Esophagus squamous epithelium (tissue), 5 donors: ENCODE results near the gene SRGAP3. TPM values are rescaled to one million over a fixed set of nuclear protein-coding genes. Genes with fewer than 3 reads are reported as not detected.

ENCODE experiments used
- DNase-seq: peaks from one replicate; lab custom pipeline; 2025; lab: John Stamatoyannopoulos, UW
- H3K27ac ChIP-seq, 4 donors: fragments of 200-600 bp; sonication (generic); one replicate each; pipeline ENCODE4 v1.5.1; 2016 to 2019; ENCODE audit warnings: mild to moderate bottlenecking in 1 of 4
- H3K27me3 ChIP-seq, 4 donors: fragments of 200-600 bp; sonication (generic); 1 replicate in 3 of 4; 2 replicates in 1 of 4; pipeline versions ENCODE4 v1.5.1 to v1.6.0; 2017 to 2021; ENCODE audit warnings: antibody characterized with exemption in 1 of 4
- H3K36me3 ChIP-seq, 3 donors: fragments of 200-600 bp; sonication (generic); one replicate each; pipeline ENCODE4 v1.5.1; 2016 to 2019
- H3K4me1 ChIP-seq, 3 donors: fragments of 200-600 bp; sonication (generic); one replicate each; pipeline ENCODE4 v1.5.1; 2017 to 2019
- H3K4me3 ChIP-seq, 4 donors: fragments of 200-600 bp; sonication (generic); 1 replicate in 3 of 4; 2 replicates in 1 of 4; pipeline ENCODE4 v1.5.1; 2016 to 2019; ENCODE audit warnings: mild to moderate bottlenecking in 2 of 4, moderate library complexity in 1 of 4
- H3K9me3 ChIP-seq, 3 donors: fragments of 200-600 bp; sonication (generic); one replicate each; pipeline ENCODE4 v1.5.1; 2016 to 2019
- POLR2A ChIP-seq, 4 donors: fragments of 450-650 bp; IDR thresholded peaks; one replicate each; pipeline ENCODE4 v1.6.1; 2017; ENCODE audit warnings: antibody characterized with exemption in 4 of 4, mild to moderate bottlenecking in 4 of 4, moderate library complexity in 3 of 4
- WGBS, 2 donors: methylation state at CpG; one replicate each; pipeline ENCODE4 v1.1.5; 2018; 5-methylcytosine and 5-hydroxymethylcytosine counted together
- intact Hi-C: fragments of 100-400 bp; cut with DNase I; formaldehyde crosslinking; loops from one replicate; pipeline ENCODE4 v1.15.0; 2022
- total RNA-seq, 4 donors: library from RNA; depleted of rRNA; stranded (reverse); fragments of >200 nt; gene quantifications; one replicate each; pipeline ENCODE4 v1.1.0, GENCODE V29; 2016
- TF ChIP-seq, protein P1 (sequence below), 6 experiments: fragments of 450-650 bp in 4 of 6; fragments of 200-600 bp in 2 of 6; sonication (generic) in 2 of 6; IDR thresholded peaks; one replicate each; pipeline ENCODE4 v1.5.1; 2016 to 2019; ENCODE audit warnings: antibody characterized with exemption in 6 of 6, mild to moderate bottlenecking in 4 of 6, moderate library complexity in 4 of 6
- donor health status: DM: yes; HTN: yes; CAD: no.

The SRGAP3 gene
- total RNA-seq, 4 donors from 2014 or later: 4.0 to 15.8 (median 6.6) TPM

DNA sequence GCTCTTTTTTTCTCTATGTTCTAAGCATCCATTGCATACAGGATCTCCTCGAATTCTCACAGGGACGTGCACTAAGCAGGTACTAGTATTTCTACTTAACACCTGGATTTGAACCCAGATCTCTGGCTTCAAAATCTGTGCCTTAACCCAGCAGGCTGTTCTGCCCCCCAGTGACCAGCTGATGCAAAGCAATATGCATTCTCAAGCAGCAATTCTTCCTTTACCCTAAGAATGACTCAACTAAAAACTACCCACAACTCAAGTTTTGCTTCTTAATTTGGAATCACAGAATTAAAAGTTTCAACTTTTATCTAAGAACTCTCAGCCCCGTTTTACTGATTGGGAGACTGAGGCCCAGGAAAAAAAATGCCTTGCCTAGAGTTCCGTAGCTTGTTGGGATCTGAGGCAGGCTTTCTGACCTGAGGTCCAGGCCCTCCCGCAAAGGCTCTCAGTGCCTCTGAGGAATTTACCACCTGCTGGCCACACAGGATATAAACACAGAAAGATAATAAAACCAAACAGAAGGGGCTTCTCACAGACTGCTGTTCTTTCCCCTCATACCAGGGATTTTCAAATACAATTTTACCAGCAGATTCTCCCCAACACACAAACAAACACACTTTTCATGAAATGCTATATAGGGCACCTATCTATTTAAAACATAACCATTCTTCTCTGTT is 170.7 kb downstream of the SRGAP3 start:
- no peak for DNase-seq
- Histone ChIP-seq H3K4me3 (no peak overlapping the region), H3K4me1 (no peaks in the 10 kb centered on the region), H3K27me3 (no peaks in the 10 kb centered on the region), H3K36me3 (peaks cover 0 to 9% (median 0%) of the 10 kb centered on the region in 3 donors), H3K27ac (no peak overlapping the region), H3K9me3 (no peaks in the 10 kb centered on the region)
- intact Hi-C loops: no loop called here
- TF ChIP-seq POLR2A (IDR thresholded peaks at IDR 0.05): no peak
- TF ChIP-seq, protein P1, sequence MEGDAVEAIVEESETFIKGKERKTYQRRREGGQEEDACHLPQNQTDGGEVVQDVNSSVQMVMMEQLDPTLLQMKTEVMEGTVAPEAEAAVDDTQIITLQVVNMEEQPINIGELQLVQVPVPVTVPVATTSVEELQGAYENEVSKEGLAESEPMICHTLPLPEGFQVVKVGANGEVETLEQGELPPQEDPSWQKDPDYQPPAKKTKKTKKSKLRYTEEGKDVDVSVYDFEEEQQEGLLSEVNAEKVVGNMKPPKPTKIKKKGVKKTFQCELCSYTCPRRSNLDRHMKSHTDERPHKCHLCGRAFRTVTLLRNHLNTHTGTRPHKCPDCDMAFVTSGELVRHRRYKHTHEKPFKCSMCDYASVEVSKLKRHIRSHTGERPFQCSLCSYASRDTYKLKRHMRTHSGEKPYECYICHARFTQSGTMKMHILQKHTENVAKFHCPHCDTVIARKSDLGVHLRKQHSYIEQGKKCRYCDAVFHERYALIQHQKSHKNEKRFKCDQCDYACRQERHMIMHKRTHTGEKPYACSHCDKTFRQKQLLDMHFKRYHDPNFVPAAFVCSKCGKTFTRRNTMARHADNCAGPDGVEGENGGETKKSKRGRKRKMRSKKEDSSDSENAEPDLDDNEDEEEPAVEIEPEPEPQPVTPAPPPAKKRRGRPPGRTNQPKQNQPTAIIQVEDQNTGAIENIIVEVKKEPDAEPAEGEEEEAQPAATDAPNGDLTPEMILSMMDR (IDR thresholded peaks at IDR 0.05): no peak
- 73 to 85% methylated on average over 5 of the region's 5 CpGs for WGBS, 2 donors

DNA sequence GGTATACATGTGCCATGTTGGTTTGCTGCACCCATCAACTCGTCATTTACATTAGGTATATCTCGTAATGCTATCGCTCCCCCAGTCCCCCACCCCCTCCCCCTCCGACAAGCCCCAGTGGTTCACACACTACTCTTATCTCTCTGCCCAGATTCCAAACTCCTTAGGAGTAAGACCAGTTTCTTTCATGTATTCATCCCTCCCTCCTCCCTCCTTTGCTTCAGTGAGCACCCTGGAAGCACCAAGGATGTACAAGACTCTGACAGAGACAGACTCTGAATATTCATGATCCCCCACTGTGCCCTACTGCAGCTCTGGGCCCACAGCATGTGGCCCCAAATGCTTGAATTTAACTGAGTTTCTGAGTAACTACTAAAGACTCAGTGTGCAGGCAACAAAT is 172.4 kb downstream of the SRGAP3 start:
- intact Hi-C loops: no loop called here
- H3K4me3 ChIP-seq: no peak overlapping the region
- DNase-seq: no peak
- H3K27ac ChIP-seq: no peak overlapping the region
- no peaks in the 10 kb centered on the region for H3K27me3 ChIP-seq
- H3K4me1 ChIP-seq: no peaks in the 10 kb centered on the region
- peaks cover 0 to 9% (median 0%) of the 10 kb centered on the region in 3 donors for H3K36me3 ChIP-seq
- TF ChIP-seq, protein P1 (IDR thresholded peaks at IDR 0.05): no peak
- no peak for TF ChIP-seq POLR2A (IDR thresholded peaks at IDR 0.05)
- 72 to 85% methylated on average over 4 of the region's 4 CpGs for WGBS, 2 donors
- H3K9me3 ChIP-seq: no peaks in the 10 kb centered on the region

DNA sequence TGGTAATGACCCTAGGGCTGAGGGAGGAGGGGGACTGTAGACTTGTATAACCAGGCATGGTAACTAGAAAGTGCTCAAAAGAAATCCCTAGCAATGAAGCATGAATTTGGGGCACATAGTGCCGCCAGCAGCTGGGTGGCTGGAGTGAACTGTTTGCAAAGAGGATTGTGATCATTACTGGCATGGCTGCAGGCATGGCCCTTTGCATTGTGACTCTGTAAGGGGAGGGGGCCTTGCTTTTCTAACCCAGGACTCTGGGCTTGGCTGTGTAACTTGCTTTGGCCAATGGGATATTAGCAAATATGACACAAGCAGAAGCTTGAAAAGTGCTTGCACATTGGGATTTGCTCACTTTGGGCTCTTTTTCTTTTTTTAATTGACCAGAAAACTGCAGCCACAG is 173.7 kb downstream of the SRGAP3 start:
- H3K27me3 ChIP-seq: no peaks in the 10 kb centered on the region
- no peaks in the 10 kb centered on the region for H3K4me1 ChIP-seq
- intact Hi-C loops: no loop called here
- 88 to 100% methylated on average over 1 of the region's 1 CpG for WGBS, 2 donors
- peaks cover 0 to 9% (median 0%) of the 10 kb centered on the region in 3 donors for H3K36me3 ChIP-seq
- TF ChIP-seq, protein P1 (IDR thresholded peaks at IDR 0.05): no peak
- no peak for TF ChIP-seq POLR2A (IDR thresholded peaks at IDR 0.05)
- DNase-seq: no peak
- no peaks in the 10 kb centered on the region for H3K9me3 ChIP-seq
- no peak overlapping the region for H3K4me3 ChIP-seq
- H3K27ac ChIP-seq: no peak overlapping the region

DNA sequence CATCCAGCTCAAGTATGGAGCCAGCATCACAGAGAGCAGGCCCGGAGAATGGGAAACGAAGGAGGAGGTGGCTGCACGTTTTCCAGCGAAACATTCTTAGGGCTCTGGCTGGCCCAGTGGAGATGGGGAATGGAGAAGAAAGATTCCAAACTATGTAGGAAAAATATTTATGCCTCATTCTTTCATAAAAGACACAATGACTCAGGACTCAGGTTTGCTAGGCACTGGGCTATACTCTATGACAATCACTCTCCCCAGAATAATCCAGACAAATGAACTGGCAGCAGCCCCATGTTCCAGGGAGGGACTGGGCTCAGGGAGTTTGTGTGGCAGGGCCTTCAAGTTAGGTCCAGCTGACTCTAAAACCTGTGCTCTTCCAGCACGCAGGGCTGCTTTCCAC is 175.4 kb downstream of the SRGAP3 start:
- H3K36me3 ChIP-seq: peaks cover 0 to 9% (median 0%) of the 10 kb centered on the region in 3 donors
- no peak for DNase-seq
- H3K27ac ChIP-seq: no peak overlapping the region
- intact Hi-C loops: no loop called here
- no peaks in the 10 kb centered on the region for H3K9me3 ChIP-seq
- no peak for TF ChIP-seq POLR2A (IDR thresholded peaks at IDR 0.05)
- TF ChIP-seq, protein P1 (IDR thresholded peaks at IDR 0.05): no peak
- 67 to 77% methylated on average over 5 of the region's 5 CpGs for WGBS, 2 donors
- H3K4me1 ChIP-seq: no peaks in the 10 kb centered on the region
- no peak overlapping the region for H3K4me3 ChIP-seq
- no peaks in the 10 kb centered on the region for H3K27me3 ChIP-seq

DNA sequence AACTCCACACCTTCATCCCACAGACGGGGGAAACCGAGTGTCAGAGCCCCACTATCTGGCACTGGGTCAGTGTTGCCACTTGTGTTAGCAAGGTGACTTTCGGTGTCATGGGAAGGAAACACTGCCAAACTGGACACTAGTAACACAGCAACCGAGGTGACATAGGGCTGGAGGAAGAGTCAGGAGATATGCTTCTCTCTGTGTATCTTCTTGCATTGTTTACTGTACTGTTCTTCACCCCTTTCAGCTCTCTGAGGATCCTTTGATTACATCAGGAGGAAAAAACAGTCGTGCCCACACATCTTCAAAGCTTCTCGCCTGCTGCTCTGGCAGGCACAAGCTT is 176.8 kb downstream of the SRGAP3 start:
- no peak overlapping the region for H3K27ac ChIP-seq
- TF ChIP-seq, protein P1 (IDR thresholded peaks at IDR 0.05): no peak
- TF ChIP-seq POLR2A (IDR thresholded peaks at IDR 0.05): no peak
- H3K4me1 ChIP-seq: peaks cover 0 to 3% (median 0%) of the 10 kb centered on the region in 3 donors
- DNase-seq: no peak
- H3K4me3 ChIP-seq: no peak overlapping the region
- peaks cover 0 to 4% (median 0%) of the 10 kb centered on the region in 3 donors for H3K36me3 ChIP-seq
- WGBS, 2 donors: 70 to 84% methylated on average over 4 to 6 of the region's 6 CpGs
- H3K27me3 ChIP-seq: no peaks in the 10 kb centered on the region
- no peaks in the 10 kb centered on the region for H3K9me3 ChIP-seq
- intact Hi-C loops: no loop called here
